SK-N-MC (cell line): ENCODE data around the gene PSMB1.
"Not testable (repeated sequence)": the region's sequence is repeated elsewhere in the genome, so short reads cannot be mapped to it uniquely, and the experiment has no call there.

ENCODE experiments used
- DNase-seq: peaks from one replicate; pipeline ENCODE4 v3.0.0-alpha.2; 2011; ENCODE audit warnings: low read depth, low spot score
- H3K27ac ChIP-seq: fragments of 200-600 bp; sonication (generic); 2 replicates; pipeline ENCODE4 v1.5.1; 2016; ENCODE audit warnings: mixed run types
- H3K36me3 ChIP-seq: fragments of 200-600 bp; sonication (generic); 2 replicates; pipeline ENCODE4 v1.6.1; 2017; ENCODE audit warnings: antibody characterized with exemption, low read length, mixed read lengths; ENCODE audit not compliant: insufficient read depth
- H3K4me3 ChIP-seq: fragments of 200-600 bp; sonication (generic); 2 replicates; pipeline ENCODE4 v1.5.1; 2016
- H3K9ac ChIP-seq: fragments of 200-600 bp; sonication (generic); 2 replicates; pipeline ENCODE4 v1.8.0; 2017; ENCODE audit warnings: mixed run types, mixed read lengths; ENCODE audit not compliant: insufficient read length
- H3K9me3 ChIP-seq: fragments of 200-600 bp; sonication (generic); 2 replicates; pipeline ENCODE4 v1.6.1; 2017; ENCODE audit warnings: low read depth, mild to moderate bottlenecking, antibody characterized with exemption, low read length, moderate library complexity, mixed read lengths
- EZH2 ChIP-seq: fragments of 200-600 bp; sonication (generic); IDR thresholded peaks from one replicate; pipeline ENCODE4 v1.6.1; 2017; ENCODE audit warnings: antibody characterized with exemption
- FOXP2 ChIP-seq: optimal IDR thresholded peaks from 2 replicates; pipeline ENCODE3; 2011; ENCODE audit warnings: mild to moderate bottlenecking, moderate library complexity; ENCODE audit not compliant: insufficient read depth; ENCODE audit errors: extremely low read length, control extremely low read depth
- POLR2AphosphoS5 ChIP-seq: IDR thresholded peaks from 2 replicates; pipeline ENCODE4 v1.6.1; 2012; ENCODE audit warnings: mild to moderate bottlenecking, low read depth, low read length, borderline replicate concordance

The PSMB1 gene

GRCh38 chr6:170524172-170524502 is 29.0 kb downstream of the PSMB1 start:
- no peak overlapping the region for H3K4me3 ChIP-seq
- no peak for DNase-seq

GRCh38 chr6:170523256-170524171 is 29.6 kb downstream of the PSMB1 start:
- no peak for DNase-seq
- H3K9me3 ChIP-seq: no peaks in the 10 kb centered on the region; the same call in 1 of the 2 replicates
- TF ChIP-seq FOXP2 (no peak), POLR2AphosphoS5 (no peak)

More at GRCh38 chr6:170524172-170524502, 29.0 kb downstream of the PSMB1 start:
- Histone ChIP-seq H3K27ac (no peak overlapping the region), H3K9ac (no peak overlapping the region), H3K36me3 (no peaks in the 10 kb centered on the region), H3K9me3 (no peaks in the 10 kb centered on the region; the same call in 1 of the 2 replicates)
- no peak for TF ChIP-seq FOXP2

GRCh38 chr6:170522565-170523183 is 30.4 kb downstream of the PSMB1 start:
- no peak overlapping the region for H3K4me3 ChIP-seq
- H3K36me3 ChIP-seq: no peaks in the 10 kb centered on the region
- no peak for DNase-seq
- no peak overlapping the region for H3K27ac ChIP-seq
- no peak for TF ChIP-seq POLR2AphosphoS5
- TF ChIP-seq EZH2: no peak
- no peak for TF ChIP-seq FOXP2
- no peak overlapping the region for H3K9ac ChIP-seq
- no peaks in the 10 kb centered on the region; the same call in 1 of the 2 replicates for H3K9me3 ChIP-seq

More at GRCh38 chr6:170523256-170524171, 29.6 kb downstream of the PSMB1 start:
- Histone ChIP-seq H3K4me3 (no peak overlapping the region), H3K27ac (no peak overlapping the region), H3K36me3 (no peaks in the 10 kb centered on the region), H3K9ac (no peak overlapping the region)

- Histone ChIP-seq H3K9ac (no peak overlapping the region), H3K27ac (no peak overlapping the region), H3K4me3 (peak overlapping the region; percentile 40; the same call in 1 of the 2 replicates), H3K9me3 (no peaks in the 10 kb centered on the region; the same call in 1 of the 2 replicates), H3K36me3 (no peaks in the 10 kb centered on the region)
- no peak for TF ChIP-seq FOXP2
- TF ChIP-seq POLR2AphosphoS5: no peak
- TF ChIP-seq EZH2: no peak
- DNase-seq: peak; percentile 8
Observed at GRCh38 chr6:170516783-170517616, 36.1 kb downstream of the PSMB1 start.

GRCh38 chr6:170514908-170515307 is 38.2 kb downstream of the PSMB1 start:
- H3K36me3 ChIP-seq: no peaks in the 10 kb centered on the region
- H3K9me3 ChIP-seq: no peaks in the 10 kb centered on the region
- no peak overlapping the region for H3K4me3 ChIP-seq
- no peak for DNase-seq
- no peak overlapping the region for H3K9ac ChIP-seq
- no peak overlapping the region for H3K27ac ChIP-seq
- TF ChIP-seq POLR2AphosphoS5: no peak
- no peak for TF ChIP-seq FOXP2
- TF ChIP-seq EZH2: no peak

- no peak overlapping the region for H3K9ac ChIP-seq
- DNase-seq: no peak
- H3K9me3 ChIP-seq: no peaks in the 10 kb centered on the region
- no peak overlapping the region for H3K27ac ChIP-seq
- TF ChIP-seq FOXP2 (no peak), EZH2 (no peak), POLR2AphosphoS5 (no peak)
- no peaks in the 10 kb centered on the region for H3K36me3 ChIP-seq
- H3K4me3 ChIP-seq: no peak overlapping the region
Observed at GRCh38 chr6:170512249-170512648, 40.9 kb downstream of the PSMB1 start.

GRCh38 chr6:170510631-170511030 is 42.5 kb downstream of the PSMB1 start:
- no peak for DNase-seq
- H3K4me3 ChIP-seq: no peak overlapping the region
- no peaks in the 10 kb centered on the region for H3K9me3 ChIP-seq
- H3K9ac ChIP-seq: no peak overlapping the region
- H3K36me3 ChIP-seq: no peaks in the 10 kb centered on the region
- H3K27ac ChIP-seq: no peak overlapping the region
- no peak for TF ChIP-seq EZH2
- no peak for TF ChIP-seq FOXP2
- no peak for TF ChIP-seq POLR2AphosphoS5

- no peak overlapping the region for H3K27ac ChIP-seq
- no peaks in the 10 kb centered on the region for H3K36me3 ChIP-seq
- H3K4me3 ChIP-seq: no peak overlapping the region
- no peak for DNase-seq
- no peak overlapping the region for H3K9ac ChIP-seq
- H3K9me3 ChIP-seq: no peaks in the 10 kb centered on the region
- TF ChIP-seq POLR2AphosphoS5 (no peak), EZH2 (no peak), FOXP2 (no peak)
Observed at GRCh38 chr6:170509723-170510018, 43.4 kb downstream of the PSMB1 start.

GRCh38 chr6:170508892-170509722 is 44.0 kb downstream of the PSMB1 start:
- H3K36me3 ChIP-seq, DNase-seq, H3K4me3 ChIP-seq: not testable (repeated sequence)

GRCh38 chr6:170508275-170508674 is 44.8 kb downstream of the PSMB1 start:
- H3K9me3 ChIP-seq, DNase-seq: not testable (repeated sequence)

More at GRCh38 chr6:170508892-170509722, 44.0 kb downstream of the PSMB1 start:
- H3K27ac ChIP-seq, H3K9me3 ChIP-seq, H3K9ac ChIP-seq: not testable (repeated sequence)

GRCh38 chr6:170507728-170508127 is 45.4 kb downstream of the PSMB1 start:
- H3K9me3 ChIP-seq, DNase-seq, H3K9ac ChIP-seq, H3K27ac ChIP-seq, H3K36me3 ChIP-seq, H3K4me3 ChIP-seq: not testable (repeated sequence)

More at GRCh38 chr6:170508275-170508674, 44.8 kb downstream of the PSMB1 start:
- not testable (repeated sequence) for H3K36me3 ChIP-seq, H3K4me3 ChIP-seq, H3K9ac ChIP-seq, H3K27ac ChIP-seq
